COLO668 (cell line): ENCODE data around the gene GALNS.
"Not testable (repeated sequence)": the region's sequence is repeated elsewhere in the genome, so short reads cannot be mapped to it uniquely, and the experiment has no call there.

ENCODE experiments used
- DNase-seq: peaks from one replicate; lab custom pipeline; 2025; ENCODE audit not compliant: unreplicated experiment; lab: John Stamatoyannopoulos, UW

Gene GALNS

DNA sequence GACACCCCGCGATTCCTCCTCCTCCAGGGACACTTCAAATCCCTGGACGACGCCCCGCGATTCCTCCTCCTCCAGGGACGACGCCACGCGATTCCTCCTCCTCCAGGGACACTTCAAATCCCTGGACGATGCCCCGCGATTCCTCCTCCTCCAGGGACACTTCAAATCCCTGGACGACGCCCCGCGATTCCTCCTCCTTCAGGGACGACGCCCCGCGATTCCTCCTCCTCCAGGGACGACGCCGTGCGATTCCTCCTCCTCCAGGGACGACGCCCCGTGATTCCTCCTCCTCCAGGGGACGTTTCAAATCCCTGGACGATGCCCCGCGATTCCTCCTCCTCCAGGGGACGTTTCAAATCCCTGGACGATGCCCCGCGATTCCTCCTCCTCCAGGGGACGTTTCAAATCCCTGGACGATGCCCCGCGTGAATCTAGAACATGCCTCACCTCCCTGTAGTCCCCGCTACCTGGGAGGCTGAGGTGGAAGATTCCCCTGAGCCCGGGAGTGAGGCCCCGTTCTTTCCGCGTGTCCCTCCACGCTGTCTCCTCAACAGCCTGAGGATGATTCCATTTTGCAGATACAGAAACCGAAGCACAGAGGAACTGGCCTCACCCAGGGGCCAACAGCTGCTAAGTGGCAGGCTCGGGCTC, 33.1 kb upstream of the GALNS start:
- not testable (repeated sequence) for DNase-seq

DNA sequence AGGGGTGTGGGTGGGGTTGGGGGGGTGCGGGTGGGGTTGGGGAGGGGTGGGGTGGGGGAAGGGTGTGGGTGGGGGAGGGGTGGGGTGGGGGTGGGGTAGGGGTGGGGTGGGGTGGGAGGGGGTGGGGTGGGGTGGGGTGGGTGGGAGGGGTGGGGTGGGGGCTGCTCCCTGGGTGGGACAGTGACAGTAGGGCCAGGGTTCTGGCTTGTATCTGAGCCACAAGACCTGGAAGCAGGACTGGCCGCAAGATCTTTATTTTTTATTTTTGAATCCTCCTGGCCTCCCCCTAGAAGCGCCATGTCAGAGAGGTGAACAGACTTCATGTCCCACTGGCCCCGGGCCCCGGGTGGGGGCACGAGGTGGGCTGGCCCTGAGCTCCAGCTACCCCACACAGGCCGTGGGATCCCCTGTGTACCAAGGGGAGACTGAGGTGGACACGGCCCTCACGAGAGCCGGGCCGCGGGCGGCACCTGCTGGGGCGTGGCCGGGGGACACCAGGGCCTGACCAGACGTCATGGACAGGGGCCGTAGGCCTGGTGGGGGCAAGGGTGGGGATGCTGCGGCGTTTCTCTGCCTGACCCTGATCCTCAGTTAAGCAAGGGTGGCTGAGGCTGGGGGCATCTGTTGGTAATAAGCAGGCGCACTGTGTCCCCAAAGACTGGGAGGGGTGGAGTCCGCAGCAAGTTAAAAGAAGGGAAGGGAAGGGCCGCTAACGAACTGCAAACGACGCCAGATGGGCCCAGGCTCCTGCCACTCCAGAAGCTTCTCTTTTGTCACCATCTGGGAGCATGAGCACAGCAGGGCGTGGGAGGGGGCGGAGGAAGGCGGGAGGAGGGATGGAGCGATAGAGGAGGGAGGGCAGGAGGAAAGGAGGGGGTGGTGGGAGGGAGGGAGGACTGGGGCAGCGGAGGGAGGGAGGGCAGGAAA, 32.0 kb upstream of the GALNS start:
- peak; percentile 20 for DNase-seq

DNA sequence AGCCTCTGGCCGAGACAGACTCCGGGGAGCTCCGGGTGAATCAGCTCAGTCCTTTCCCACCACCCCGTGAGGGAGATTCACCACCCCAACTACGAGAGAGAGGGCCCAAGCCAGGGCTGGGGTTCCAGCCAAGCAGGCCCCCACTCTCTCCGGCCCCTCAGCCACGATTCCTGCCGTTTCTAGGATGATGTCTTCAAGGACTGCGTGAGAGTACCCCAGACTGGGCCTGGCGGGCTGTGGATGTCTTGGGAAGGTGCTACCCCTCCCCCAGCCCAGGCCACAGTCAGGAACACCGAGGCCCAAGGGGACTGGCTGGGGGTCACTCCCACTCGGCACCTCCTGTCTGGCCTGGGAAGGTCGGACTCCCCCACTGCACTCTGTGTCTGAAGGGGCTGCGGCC, 31.3 kb upstream of the GALNS start:
- no peak for DNase-seq

DNA sequence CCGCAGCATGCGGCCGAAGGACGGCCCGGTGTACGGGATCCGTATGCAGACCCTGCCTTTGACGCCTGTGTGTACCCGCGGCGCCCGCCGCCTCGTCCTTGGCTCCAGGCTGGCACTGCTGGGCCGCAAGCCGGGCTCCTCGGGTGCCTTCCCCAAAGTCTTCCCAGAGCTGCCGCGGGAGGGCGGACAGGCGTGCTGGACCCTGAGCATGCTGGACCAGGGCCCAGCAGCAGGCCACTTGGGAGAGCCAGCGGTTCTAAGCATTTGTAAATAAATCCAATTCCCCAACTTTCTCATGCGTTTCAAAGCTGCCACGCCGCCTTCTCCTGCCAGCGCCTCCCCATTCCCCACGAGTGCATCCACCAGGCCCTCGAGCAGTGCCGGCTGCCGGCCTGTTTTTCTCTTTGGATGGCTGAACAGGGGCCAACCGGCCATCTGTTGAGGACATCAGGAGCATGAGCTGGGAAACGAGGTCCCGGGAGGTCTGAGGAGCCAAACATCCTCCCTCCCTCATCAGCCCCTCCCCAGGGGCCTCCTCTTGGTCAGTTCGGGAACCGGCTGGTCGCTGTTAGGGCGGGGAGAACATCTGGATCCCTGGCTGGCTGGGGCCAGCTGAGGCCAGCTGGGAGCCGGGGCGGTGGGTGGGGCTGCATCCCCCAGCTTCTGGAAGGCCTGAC, 30.2 kb upstream of the GALNS start:
- no peak for DNase-seq

DNA sequence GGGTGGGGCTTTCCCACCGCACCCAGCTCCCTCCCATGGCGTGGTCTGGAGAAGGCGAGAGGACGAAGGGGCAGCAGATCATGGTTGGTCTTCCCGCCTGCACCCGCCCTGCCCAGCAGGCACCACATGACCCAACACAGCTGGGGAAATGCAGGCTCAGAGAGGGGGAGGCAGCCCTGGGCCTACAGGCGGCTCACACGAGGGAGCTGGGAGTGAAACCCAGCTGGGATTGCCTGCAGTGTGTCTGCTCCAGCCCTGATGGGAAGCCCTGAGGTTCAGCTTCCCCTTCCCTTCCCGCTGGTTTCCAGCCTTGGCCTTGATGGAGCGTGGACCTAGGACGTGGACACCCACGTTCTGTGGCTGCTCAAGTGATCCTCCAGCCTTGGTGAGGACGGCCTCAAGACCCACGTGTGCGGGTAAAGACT, 29.7 kb upstream of the GALNS start:
- no peak for DNase-seq

DNA sequence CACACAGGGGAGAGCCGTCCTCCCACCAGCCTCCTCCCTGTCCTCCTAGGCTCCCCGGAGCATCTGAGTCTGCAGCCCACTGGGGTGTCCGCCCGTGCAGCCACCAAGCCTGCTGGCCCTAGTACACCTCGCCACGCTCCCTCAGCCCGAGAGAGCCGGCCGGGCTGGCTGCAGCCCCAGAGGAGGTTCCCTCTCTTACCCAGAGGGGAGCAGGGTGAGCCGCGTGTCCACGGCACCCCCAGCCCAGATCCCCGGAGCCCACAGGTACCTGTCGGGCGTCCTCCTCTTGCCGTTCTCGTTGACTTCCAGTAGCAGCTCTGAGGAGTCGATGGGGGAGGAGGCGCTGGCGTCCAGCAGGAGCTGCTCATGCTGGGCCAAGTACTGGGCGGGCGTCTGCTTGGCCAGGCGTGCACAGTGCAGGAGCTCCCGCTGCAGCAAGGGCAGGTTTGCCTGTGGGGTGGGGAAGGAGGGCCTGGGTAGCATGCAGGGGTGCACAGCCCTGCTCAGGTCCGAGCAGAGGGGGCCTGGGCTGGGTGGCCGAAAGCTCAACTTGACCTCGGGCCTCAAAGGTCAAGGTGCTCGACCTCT, 29.0 kb upstream of the GALNS start:
- no peak for DNase-seq

DNA sequence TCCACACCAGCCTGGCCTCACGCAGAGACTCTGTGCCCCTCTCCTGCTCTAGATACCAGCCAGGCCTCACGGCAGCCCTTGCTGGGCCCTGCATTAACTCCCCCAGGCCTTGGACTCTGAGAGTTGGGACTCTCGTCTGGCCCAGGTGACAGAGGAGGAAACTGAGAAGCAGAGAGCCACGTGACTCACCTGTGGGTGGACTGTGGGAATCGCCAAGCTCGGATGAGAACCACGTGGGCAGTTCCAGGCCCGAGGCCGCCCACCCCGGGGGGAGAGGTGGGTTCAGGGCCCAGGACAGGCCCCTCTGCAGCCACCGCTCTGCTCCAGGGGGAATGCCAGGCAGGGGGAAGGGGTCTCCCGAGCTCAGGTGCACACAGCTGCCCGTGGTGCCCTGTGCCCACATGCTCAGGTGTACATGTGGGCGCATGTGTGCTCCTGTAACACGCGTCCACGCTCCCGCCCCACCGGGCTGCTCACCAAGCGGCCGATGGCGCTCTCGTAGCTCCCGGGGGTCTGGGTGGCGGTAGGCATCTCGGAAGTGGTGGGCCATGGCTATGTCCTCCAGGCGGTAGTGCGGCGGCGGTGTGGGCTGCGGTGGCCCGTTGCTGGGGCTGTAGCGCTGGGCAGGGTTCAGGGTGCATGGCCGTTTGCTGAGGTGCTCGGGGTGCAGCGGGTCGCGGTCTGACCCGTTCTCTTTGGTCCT, 28.0 kb upstream of the GALNS start:
- DNase-seq: no peak

DNA sequence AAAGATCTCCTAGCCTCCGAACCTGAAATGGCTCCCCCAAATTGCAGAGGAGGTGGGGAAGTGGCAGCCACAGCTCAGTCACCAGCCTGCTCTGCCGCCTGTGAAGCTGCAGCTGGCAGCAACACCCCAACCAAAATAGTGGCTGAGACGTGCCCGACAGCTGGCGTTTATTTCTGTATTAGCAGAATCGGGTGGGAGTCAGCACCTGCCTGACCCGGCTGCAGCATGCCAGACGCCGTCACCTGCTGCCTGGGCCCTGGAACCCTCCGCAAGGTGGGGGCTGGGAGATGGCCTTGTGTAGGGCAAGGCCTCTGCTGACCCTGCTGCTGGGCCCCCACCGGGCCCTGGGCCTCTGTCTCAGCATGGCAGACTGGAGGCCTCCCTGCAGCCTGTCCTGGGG, 27.2 kb upstream of the GALNS start:
- no peak for DNase-seq

DNA sequence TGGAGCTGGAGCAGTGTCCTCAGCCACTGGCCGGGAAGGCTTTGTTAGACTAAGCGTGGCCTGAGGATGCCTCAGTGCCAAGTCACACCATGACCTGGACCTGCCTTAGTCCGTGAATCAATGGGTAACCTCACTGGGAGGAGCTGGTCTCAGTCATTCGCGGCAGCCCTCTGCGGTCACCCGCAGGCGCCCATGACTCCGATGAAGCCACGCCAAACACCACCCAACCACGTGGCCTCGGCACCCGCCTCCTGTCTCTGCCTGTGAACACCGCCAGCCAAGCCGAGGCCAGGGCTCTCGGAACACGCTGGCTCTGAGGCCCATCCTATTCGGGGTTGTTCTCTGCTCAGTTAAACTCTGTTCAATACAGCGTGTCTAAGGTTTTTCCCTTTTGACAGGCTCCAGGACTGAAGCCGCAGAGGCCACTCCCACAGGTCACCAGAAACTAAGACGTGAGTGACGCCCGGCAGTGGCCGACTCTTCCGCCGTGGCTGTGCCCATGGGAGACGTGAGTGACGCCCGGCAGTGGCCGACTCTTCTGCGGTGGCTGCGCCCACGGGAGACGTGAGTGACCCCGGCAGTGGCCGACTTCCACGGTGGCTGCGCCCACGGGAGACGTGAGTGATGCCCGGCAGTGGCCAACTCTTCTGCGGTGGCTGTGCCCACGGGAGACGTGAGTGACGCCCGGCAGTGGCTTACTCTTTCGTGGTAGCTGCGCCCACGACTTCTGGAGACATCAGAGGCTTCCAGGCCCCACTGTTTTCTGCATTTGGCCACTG, 26.6 kb upstream of the GALNS start:
- DNase-seq: no peak

DNA sequence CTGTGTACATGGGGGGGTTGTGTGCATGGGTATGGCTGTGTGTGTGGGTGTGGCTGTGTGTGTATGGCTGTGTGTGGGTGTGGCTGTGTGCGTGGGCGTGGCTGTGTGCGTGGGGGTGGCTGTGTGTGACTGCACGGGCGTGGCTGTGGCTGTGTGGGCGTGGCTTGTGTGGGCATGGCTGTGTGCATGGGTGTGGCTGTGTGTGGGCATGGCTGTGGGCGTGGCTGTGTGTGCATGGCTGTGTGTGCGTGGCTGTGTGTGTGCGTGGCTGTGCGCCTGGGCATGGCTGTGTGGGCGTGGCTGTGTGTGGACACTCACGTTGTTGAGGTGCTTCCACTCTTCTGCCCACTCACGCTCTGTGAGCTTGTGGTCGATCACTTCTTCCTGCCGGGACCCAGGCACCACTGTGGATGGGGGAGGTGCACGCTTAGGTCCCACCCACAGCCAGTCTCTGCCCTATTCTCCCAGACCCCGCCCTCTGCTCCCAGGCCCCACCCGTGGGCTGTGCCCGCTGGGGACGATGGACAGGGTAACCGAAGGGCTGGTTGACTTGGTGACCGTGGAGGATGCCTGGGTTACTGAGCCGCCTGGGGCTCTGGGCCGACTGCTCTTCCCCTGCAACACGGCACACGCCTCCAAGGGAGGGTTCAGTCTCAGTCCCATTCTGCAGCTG, 25.7 kb upstream of the GALNS start:
- peak; percentile 36 for DNase-seq

DNA sequence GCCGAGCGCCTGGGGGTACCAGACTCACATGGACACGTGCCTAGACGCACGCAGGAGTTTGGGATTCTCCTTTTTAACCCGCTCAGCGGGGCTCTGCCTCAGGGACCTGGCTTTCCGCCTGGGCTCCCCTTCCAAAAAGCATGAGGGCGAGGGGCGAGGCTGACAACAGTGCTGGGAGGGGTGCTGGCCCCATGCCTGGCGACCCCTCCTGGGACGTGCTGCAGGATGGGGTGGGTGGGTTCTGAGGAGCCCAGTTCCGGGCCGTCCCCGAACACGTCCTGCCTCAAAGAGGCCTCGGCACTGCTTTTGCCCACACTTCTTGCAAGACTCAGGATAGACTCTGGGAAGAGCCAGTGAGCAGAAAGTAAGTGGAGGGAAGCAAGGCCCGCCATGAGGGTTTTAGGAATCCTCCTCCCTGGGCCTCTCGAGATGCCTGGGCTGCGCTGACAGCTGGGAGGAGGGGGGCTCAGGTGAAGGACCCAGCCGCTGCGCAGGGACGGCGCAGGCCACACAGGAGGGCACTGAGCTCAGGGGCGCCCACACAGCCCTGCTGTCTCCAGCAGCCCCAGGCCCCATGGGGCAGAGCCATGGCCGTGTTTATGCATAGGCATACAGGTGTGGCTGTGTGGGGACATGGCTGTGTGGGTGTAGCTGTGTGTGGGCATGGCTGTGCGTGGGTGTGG, 25.1 kb upstream of the GALNS start:
- no peak for DNase-seq

DNA sequence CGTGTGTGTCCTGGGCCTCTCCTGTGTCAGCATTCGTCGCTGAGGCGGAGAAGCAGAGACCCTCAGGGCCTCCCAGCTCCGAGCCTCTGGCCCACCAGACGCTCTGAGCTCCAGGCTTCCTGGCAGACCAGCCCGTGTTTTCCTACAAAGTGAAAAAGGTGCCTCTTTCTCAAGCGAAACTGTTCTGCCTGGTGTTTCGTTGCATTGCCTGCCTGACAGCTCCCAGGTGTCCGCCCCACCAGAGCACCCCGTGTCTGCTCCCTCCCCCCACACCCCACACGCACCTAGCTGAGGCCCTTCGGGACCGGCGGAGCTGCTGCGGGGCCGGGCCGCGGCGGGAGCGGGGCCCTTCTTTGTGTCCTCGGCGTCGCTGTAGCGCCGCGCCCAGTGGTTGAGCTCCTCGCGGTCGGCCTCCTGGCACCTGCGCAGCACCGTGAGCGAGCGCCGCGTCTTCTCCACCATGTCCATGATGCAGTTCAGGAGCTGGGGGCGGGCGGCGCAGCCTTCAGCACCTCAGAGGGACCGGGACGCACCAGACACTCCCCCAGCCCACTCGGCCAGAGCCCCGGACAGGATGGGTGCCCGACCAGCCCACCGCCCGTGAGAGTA, 24.4 kb upstream of the GALNS start:
- DNase-seq: no peak

DNA sequence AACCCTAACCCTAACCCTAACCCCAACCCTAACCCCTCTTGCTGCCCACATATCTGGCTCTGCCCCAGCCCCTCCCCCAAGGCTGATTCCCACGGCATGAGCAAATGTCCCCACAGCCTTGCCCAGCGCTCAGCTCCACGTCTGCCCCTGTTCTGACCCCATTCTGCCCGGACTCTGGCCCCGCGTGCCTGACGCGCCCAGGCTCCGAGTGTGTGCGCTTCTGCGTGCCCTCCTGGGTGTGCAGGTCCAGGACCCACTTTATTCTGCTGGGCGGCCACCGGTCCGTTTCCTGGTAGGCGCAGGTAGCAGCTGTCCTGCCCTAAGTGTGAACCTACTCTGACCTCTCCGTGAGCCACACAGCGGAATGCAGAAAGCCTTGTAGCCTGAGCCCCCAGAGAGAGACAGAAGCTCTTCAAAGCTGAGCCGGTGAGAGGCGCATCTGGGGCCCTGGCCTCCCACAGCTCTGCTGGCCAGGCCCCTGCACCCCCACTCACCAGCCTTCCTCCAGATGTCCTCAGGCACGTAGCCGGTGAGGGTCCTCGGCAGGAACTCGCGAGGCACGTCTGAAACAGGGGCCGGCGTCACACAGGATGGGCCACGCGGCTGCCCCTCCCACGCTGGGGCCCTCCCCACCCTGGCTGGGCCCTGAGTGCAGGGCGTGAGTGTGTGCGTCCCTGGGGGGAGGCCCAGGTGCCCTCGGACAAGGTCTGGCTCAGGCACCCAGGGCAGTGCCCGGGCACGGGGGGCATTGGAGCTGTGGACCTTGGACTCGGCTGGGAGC, 23.7 kb upstream of the GALNS start:
- DNase-seq: no peak

DNA sequence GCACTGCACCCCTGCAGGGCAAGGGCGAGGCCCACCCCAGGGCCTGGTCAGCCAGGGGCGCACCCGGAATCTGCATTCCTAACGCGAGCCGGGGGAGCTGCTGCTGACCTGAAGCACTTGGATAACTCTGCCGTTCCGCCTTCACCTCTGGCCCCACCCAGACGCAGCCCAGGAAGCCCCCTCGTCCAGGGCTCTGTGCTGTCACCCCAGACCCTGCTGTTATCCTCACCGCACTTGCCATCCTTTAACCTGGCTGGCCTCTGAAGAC, 23.0 kb upstream of the GALNS start:
- DNase-seq: no peak

DNA sequence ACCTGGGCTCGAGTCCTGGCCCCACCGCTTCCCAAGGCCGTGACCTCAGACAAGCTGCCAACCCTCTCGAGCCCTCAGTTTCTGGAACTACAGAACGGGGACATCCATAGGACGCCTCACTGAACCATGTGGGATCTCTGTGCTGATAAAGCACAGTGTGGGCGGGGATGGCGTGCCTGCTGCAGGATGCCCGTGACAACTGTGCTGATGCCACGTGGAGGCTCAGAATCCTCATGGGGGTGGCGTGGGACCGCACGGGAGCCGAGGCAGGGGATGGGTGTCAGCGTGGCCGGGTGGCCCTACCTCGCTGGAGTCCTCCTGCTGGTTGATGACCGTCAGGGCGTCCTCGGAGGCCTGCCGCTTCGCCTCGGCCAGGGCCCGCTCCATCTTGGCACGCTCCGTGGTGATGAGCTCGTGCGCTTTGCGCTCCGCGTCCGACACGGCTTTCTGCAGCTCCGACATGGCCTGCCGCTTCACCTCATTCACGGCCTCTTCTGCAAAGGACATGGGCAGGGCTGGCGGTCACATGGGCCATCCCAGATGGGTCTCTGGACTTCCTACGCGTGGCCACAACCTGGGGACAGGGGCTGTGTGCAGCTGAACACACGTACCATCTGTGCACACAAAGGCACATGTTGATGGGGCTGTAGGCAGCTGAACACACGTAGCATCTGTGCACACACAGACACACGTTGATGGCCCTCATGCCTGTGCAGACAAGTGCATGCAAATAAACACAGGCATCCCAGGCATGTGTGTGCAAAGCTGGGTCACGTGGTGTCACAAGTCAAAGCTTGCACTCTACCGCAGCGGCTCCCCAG, 22.4 kb upstream of the GALNS start:
- DNase-seq: peak; percentile 19

DNA sequence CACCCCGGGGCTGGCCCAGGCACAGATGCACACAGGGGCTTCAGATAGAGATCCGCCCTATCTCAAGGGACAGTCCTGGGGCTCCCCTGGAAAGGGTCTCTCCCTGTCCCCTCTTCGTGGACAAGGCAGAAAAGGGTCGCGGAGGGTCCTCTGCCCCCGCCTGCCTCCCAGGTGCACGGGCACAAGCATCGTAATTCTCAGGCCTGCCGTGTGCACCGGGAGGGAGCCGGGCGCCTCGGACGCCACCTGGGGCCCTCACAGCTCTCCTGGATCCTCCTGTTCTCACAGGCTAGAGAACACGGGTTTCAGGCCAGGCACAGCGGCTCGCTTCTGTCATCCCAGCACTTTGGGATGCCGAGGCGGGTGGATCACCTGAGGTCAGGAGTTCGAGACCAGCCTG, 21.6 kb upstream of the GALNS start:
- DNase-seq: no peak

DNA sequence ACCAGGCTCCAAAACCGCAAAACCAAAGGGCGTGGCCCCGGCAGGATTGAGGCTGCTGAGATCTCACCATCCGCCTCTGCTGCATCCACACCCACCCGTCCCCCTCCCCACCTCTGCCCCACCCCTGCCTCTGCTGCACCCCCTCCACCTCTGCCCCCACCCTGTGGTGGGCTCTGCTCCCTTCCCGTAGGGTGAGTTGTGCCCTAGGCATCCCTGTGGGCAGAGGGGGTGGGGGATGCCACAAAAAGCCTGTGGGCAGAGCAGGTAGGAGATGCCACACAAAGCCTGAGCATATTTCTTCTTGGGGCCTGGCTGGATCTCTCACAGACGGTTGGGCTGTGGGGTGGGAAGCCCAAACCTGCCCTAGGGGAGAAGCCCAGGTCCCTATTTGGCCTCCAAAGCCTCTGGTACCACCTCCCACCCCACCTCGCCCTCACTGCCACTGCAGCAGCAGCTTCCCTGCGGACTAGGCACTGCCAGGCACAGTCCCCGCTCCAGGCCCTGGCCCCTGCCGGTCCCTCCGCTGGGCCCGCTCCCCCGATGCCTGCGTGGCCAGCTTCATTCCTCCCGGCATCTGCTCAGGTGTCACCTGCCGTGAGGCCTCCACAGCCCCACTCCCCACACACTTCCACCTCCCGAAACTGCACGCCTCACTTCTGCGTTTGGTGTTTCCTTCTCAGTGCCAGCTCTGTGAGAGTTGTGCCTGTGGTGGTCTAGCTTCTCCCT, 21.0 kb upstream of the GALNS start:
- DNase-seq: no peak
